Neural cell (in vitro differentiated cells): ENCODE data around the gene CPNE6. TPM values are rescaled to one million over a fixed set of nuclear protein-coding genes. Genes with fewer than 3 reads are reported as not detected.
"Not testable (repeated sequence)": the region's sequence is repeated elsewhere in the genome, so short reads cannot be mapped to it uniquely, and the experiment has no call there.

ENCODE experiments used
- H2AFZ ChIP-seq: fragments of 200-600, 300-800 bp; sonication (generic), shearing (Covaris generic); 2 replicates; pipeline ENCODE4 v1.6.0; 2014; ENCODE audit warnings: low read depth, mild to moderate bottlenecking, antibody characterized with exemption, low read length, moderate library complexity
- H3F3A ChIP-seq: fragments of 200-600 bp; shearing (Covaris generic); 2 replicates; pipeline ENCODE4 v1.6.1; 2016; ENCODE audit warnings: mild to moderate bottlenecking, moderate library complexity, mixed read lengths, antibody characterized with exemption, low read length; ENCODE audit not compliant: insufficient read depth, poor library complexity, severe bottlenecking
- H3K27ac ChIP-seq: fragments of 200-600, 300-800 bp; sonication (generic), shearing (Covaris generic); 2 replicates; pipeline ENCODE4 v1.5.1; 2014; ENCODE audit warnings: mild to moderate bottlenecking, low read length, moderate library complexity
- H3K27me3 ChIP-seq: fragments of 300-800, 200-600 bp; sonication (generic), shearing (Covaris generic); 2 replicates; pipeline ENCODE4 v1.6.0; 2014; ENCODE audit warnings: mild to moderate bottlenecking, low read depth, low read length, moderate library complexity; ENCODE audit not compliant: insufficient read depth
- H3K36me3 ChIP-seq: fragments of 300-800, 200-600 bp; sonication (generic), shearing (Covaris generic); 2 replicates; pipeline ENCODE4 v1.5.1; 2014; ENCODE audit warnings: mild to moderate bottlenecking, antibody characterized with exemption, low read length, moderate library complexity; ENCODE audit not compliant: insufficient read depth
- H3K4me2 ChIP-seq: fragments of 300-800, 200-600 bp; sonication (generic), shearing (Covaris generic); 2 replicates; pipeline ENCODE4 v1.6.0; 2014; ENCODE audit warnings: mild to moderate bottlenecking, low read length
- H3K4me3 ChIP-seq: fragments of 300-800, 200-600 bp; sonication (generic), shearing (Covaris generic); 2 replicates; pipeline ENCODE4 v1.5.1; 2014; ENCODE audit warnings: mild to moderate bottlenecking, low read length, moderate library complexity
- H3K79me2 ChIP-seq: fragments of 200-600 bp; shearing (Covaris generic); replicated peaks from 2 replicates; pipeline ENCODE4 v1.6.0; 2014; ENCODE audit warnings: mild to moderate bottlenecking, low read length, moderate library complexity; ENCODE audit not compliant: insufficient read depth
- H3K9ac ChIP-seq: fragments of 300-800, 200-600 bp; sonication (generic), shearing (Covaris generic); 2 replicates; pipeline ENCODE4 v1.6.1; 2016; ENCODE audit warnings: mild to moderate bottlenecking, low read length, mixed read lengths
- H3K9me2 ChIP-seq: fragments of 200-600 bp; shearing (Covaris generic); 2 replicates; pipeline ENCODE4 v1.6.1; 2016; ENCODE audit warnings: mild to moderate bottlenecking, low read length, mixed read lengths; ENCODE audit not compliant: insufficient read depth
- H3K9me3 ChIP-seq: fragments of 200-600, 300-800 bp; sonication (generic), shearing (Covaris generic); 2 replicates; pipeline ENCODE4 v1.6.1; 2016; ENCODE audit warnings: mild to moderate bottlenecking, mixed run types, low read length, moderate library complexity, mixed read lengths
- H4K20me1 ChIP-seq: fragments of 200-600 bp; shearing (Covaris generic); 2 replicates; pipeline ENCODE4 v1.6.1; 2016; ENCODE audit warnings: mild to moderate bottlenecking, mixed run types; ENCODE audit not compliant: insufficient read depth
- CTCF ChIP-seq: fragments of 450-650 bp; IDR thresholded peaks from 2 replicates; pipeline ENCODE4 v1.5.1; 2014; ENCODE audit warnings: antibody characterized with exemption, mild to moderate bottlenecking, moderate library complexity; ENCODE audit not compliant: poor library complexity, severe bottlenecking
- POLR2AphosphoS5 ChIP-seq: IDR thresholded peaks from 2 replicates; pipeline ENCODE4 v1.6.1; 2012
- RAD21 ChIP-seq: fragments of 450-650 bp; conservative IDR thresholded peaks from 2 replicates; pipeline ENCODE4 v1.6.1; 2014; ENCODE audit warnings: antibody characterized with exemption, mild to moderate bottlenecking, moderate library complexity
- SMC3 ChIP-seq: fragments of 450-650 bp; conservative IDR thresholded peaks from 2 replicates; pipeline ENCODE4 v1.6.1; 2014; ENCODE audit warnings: antibody characterized with exemption, mild to moderate bottlenecking, moderate library complexity; ENCODE audit not compliant: poor library complexity
- polyA minus RNA-seq: library from RNA; depleted of rRNA, polyadenylated mRNA; stranded (reverse); fragments of >200 nt; gene quantifications from 2 replicates; pipeline ENCODE4 v1.2.3, GENCODE V29; 2014
- polyA plus RNA-seq: library from polyadenylated mRNA; depleted of rRNA; stranded (reverse); fragments of >200 nt; gene quantifications from 2 replicates; pipeline ENCODE4 v1.2.3, GENCODE V29; 2014

CPNE6 gene
- polyA plus RNA-seq (2.3 and 4.1 TPM in 2 replicates), polyA minus RNA-seq (0.23 and 1.2 TPM in 2 replicates)

DNA sequence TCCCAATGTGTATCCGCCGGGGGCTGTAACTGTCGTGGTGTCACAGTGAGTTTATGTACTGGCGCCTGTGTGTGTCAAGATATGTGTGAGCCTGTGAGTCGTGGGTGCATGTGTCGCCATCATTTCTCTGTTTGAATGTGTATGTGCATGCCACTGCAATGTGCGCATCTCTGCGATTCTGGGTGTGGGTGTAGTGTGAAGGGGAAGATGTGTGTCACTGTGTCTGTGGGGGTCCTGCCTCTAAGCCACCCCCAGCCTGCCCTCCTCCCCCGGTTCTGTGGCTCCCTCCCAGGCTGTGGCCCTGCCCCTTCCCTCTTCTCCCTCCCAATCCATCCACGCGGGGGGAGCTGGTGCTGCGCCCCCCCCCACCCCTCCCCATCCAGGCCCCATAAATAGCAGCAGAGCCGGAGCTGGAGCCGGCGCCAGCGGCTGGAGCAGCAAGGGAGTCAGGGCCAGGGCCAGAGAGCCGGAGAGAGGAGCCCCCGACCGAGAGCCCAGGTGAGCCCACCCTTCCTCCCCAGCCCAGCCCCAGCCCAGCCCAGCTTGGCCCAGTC, at the start of gene CPNE6:
Gene CPNE6 (plus strand): TSS at position 419 of the 554 bp plus-strand sequence. CDS start 1,375 bp downstream, outside the sequence.
- Histone ChIP-seq H3K79me2 (no peaks in the 10 kb centered on the region), H3K4me3 (no peak within 1 kb of the TSS), H2AFZ (no peak within 1 kb of the TSS), H3K27me3 (no peaks in the 10 kb centered on the region), H3F3A (no peaks in the 10 kb centered on the region), H3K9me2 (no peaks in the 10 kb centered on the region), H4K20me1 (no peaks in the 10 kb centered on the region), H3K27ac (no peak within 1 kb of the TSS), H3K4me2 (no peak within 1 kb of the TSS), H3K36me3 (no peaks in the 10 kb centered on the region), H3K9ac (no peak within 1 kb of the TSS), H3K9me3 (no peaks in the 10 kb centered on the region)
- TF ChIP-seq SMC3, result no peak
- TF ChIP-seq POLR2AphosphoS5, result peak; percentile 19
- no peak for TF ChIP-seq CTCF
- TF ChIP-seq RAD21, result no peak

DNA sequence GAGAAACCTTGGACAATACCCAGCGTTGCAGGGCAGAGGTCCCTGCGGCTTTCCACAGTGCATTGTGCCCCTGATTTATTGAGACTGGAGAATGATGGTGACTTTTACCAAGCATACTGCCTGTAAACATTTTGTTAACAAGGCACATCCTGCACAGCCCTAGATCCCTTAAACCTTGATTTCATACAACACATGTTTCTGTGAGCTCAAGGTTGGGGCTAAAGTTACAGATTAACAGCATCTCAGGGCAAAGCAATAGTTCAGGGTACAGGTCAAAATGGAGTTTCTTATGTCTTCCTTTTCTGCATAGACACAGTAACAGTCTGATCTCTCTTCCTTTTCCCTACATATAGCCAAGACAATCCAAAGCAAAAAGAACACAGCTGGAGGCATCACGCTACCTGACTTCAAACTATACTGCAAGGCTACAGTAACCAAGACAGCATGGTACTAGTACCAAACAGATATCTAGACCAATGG, 46.4 kb upstream of the CPNE6 start:
- H3K4me3 ChIP-seq, H3K79me2 ChIP-seq, H3K9me3 ChIP-seq, H3K27ac ChIP-seq, H4K20me1 ChIP-seq, H3K27me3 ChIP-seq, H3K9me2 ChIP-seq, H3K9ac ChIP-seq, H3K36me3 ChIP-seq, H3K4me2 ChIP-seq, H3F3A ChIP-seq, H2AFZ ChIP-seq: not testable (repeated sequence)

DNA sequence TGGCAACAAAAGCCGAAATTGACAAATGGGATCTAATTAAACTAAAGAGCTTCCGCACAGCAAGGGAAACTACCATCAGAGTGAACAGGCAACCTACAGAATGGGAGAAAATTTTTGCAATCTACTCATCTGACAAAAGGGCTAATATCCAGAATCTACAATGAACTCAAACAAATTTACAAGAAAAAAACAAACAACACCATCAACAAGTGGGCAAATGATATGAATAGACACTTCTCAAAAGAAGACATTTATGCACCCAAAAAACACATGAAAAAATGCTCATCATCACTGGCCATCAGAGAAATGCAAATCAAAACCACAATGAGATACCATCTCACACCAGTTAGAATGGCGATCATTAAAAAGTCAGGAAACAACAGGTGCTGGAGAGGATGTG, 41.7 kb upstream of the CPNE6 start:
- not testable (repeated sequence) for H3K27me3 ChIP-seq, H3K4me2 ChIP-seq, H3K9ac ChIP-seq, H3K9me2 ChIP-seq, H3F3A ChIP-seq, H3K79me2 ChIP-seq, H3K36me3 ChIP-seq, H3K27ac ChIP-seq, H2AFZ ChIP-seq, H3K4me3 ChIP-seq, H4K20me1 ChIP-seq, H3K9me3 ChIP-seq

DNA sequence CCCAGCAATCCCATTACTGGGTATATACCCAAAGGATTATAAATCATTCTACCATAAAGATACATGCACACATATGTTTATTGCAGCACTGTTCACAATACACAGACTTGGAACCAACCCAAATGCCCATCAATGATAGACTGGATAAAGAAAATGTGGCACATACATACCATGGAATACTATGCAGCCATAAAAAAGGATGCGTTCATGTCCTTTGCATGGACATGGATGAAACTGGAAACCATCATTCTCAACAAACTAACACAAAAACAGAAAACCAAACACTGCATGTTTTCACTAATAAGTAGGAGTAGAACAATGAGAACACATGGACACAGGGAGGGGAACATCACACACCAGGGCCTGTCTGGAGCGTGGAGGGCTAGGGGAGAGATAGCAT, 40.0 kb upstream of the CPNE6 start:
- H3K4me3 ChIP-seq, H3K27ac ChIP-seq, H4K20me1 ChIP-seq, H3K9me3 ChIP-seq, H3K27me3 ChIP-seq, H2AFZ ChIP-seq, H3K79me2 ChIP-seq, H3K9me2 ChIP-seq, H3F3A ChIP-seq, H3K9ac ChIP-seq, H3K36me3 ChIP-seq, H3K4me2 ChIP-seq: not testable (repeated sequence)
